Fibroblast of villous mesenchyme (primary cell): ENCODE results near the gene RNASE4. TPM values are rescaled to one million over a fixed set of nuclear protein-coding genes. Genes with fewer than 3 reads are reported as not detected.
A peak's percentile ranks its signal among the peaks of the same experiment; 100 is the strongest.

Source experiments
- DNase-seq: peaks from one replicate; pipeline ENCODE4 v3.0.0-alpha.2; 2010; ENCODE audit warnings: low read depth
- H3K4me3 ChIP-seq: 2 replicates; pipeline ENCODE4 v1.5.1; 2011; ENCODE audit warnings: low read depth, mild to moderate bottlenecking, low read length
- CTCF ChIP-seq: IDR thresholded peaks from 2 replicates; pipeline ENCODE4 v1.5.1; 2012; ENCODE audit warnings: low read depth, mild to moderate bottlenecking, low read length; ENCODE audit not compliant: insufficient read depth
- total RNA-seq: library from RNA; depleted of rRNA; stranded (reverse); fragments of >200 nt; gene quantifications from 2 replicates; pipeline ENCODE4 v1.2.3, GENCODE V29; 2012

RNASE4 gene
- total RNA-seq, 1 donor = 6.9 TPM

- no peak for DNase-seq
- no peak overlapping the region for H3K4me3 ChIP-seq
- no peak for TF ChIP-seq CTCF
Measured at GRCh38 chr14:20675669-20676068, 8.7 kb upstream of the RNASE4 start.

- no peak for DNase-seq
- TF ChIP-seq CTCF = no peak
- H3K4me3 ChIP-seq = no peak overlapping the region
Measured at GRCh38 chr14:20676072-20676471, 8.3 kb upstream of the RNASE4 start.

- no peak for TF ChIP-seq CTCF
- peak; percentile 10 for DNase-seq
- no peak overlapping the region for H3K4me3 ChIP-seq
Measured at GRCh38 chr14:20679907-20680306, 4.5 kb upstream of the RNASE4 start.

- H3K4me3 ChIP-seq = no peak overlapping the region
- DNase-seq = no peak
- TF ChIP-seq CTCF = no peak
Measured at GRCh38 chr14:20680363-20680762, 4.0 kb upstream of the RNASE4 start.

GRCh38 chr14:20680843-20681347 is 3.5 kb upstream of the RNASE4 start:
- DNase-seq = no peak
- H3K4me3 ChIP-seq = peak overlapping the region; percentile 78
- no peak for TF ChIP-seq CTCF

GRCh38 chr14:20681348-20682126 is 2.8 kb upstream of the RNASE4 start:
- peak overlapping the region; percentile 78 for H3K4me3 ChIP-seq
- DNase-seq = peak; percentile 87
- TF ChIP-seq CTCF = no peak

- peak overlapping the region; percentile 78 for H3K4me3 ChIP-seq
- TF ChIP-seq CTCF = no peak
- DNase-seq = no peak
Measured at GRCh38 chr14:20682127-20682434, 2.3 kb upstream of the RNASE4 start.
